HEK293 (cell line): ENCODE results near the gene WNT1.

Experiments
- CTCF ChIA-PET: fragments of 350-600 bp; formaldehyde crosslinking; extraction: SDS; loops from one replicate; lab custom pipeline; 2021; ENCODE audit warnings: antibody characterized with exemption; lab: Yijun Ruan, JAX
- POLR2A ChIA-PET: fragments of 300-600 bp; formaldehyde crosslinking; extraction: SDS; loops from one replicate; lab custom pipeline; 2020; ENCODE audit warnings: antibody characterized with exemption, inconsistent platforms; lab: Yijun Ruan, JAX
- H3K27ac ChIP-seq: fragments of 200-500 bp; sonication (Bioruptor generic); 2 replicates; pipeline ENCODE4 v1.5.1; 2014; ENCODE audit warnings: low read depth, low read length, control low read depth, inconsistent platforms; ENCODE audit errors: extremely low read depth
- H3K36me3 ChIP-seq, 2 experiments: fragments of 200-500 bp in 1 of 2; sonication (Bioruptor generic) in 1 of 2; 1 replicate in 1 of 2; 2 replicates in 1 of 2; pipeline ENCODE4 v1.5.1; 2014 to 2017; ENCODE audit warnings: inconsistent platforms in 2 of 2, low read length in 2 of 2; ENCODE audit not compliant: control insufficient read depth in 2 of 2, insufficient read depth in 1 of 2
- H3K4me1 ChIP-seq: fragments of 200-500 bp; sonication (Bioruptor generic); 2 replicates; pipeline ENCODE4 v1.5.1; 2014; ENCODE audit warnings: mild to moderate bottlenecking, low read length, inconsistent platforms; ENCODE audit not compliant: control insufficient read depth, insufficient read depth
- H3K4me3 ChIP-seq: 2 replicates; pipeline ENCODE4 v1.5.1; 2011; ENCODE audit warnings: low read depth, mild to moderate bottlenecking, control low read depth, low read length, moderate library complexity
- H3K9me3 ChIP-seq: fragments of 200-500 bp; sonication (Bioruptor generic); 2 replicates; pipeline ENCODE4 v1.5.1; 2014; ENCODE audit warnings: low read depth, low read length, inconsistent platforms; ENCODE audit not compliant: control insufficient read depth, insufficient read depth
- KLF1 ChIP-seq: fragments of 450-650 bp; formaldehyde crosslinking; IDR thresholded peaks from 2 replicates; pipeline ENCODE4 v1.5.1; 2016; ENCODE audit warnings: missing biosample characterization, missing genetic modification characterization
- KLF16 ChIP-seq: fragments of 450-650 bp; formaldehyde crosslinking; IDR thresholded peaks from 2 replicates; pipeline ENCODE4 v1.5.1; 2017; ENCODE audit warnings: missing biosample characterization, missing genetic modification characterization
- PBX3 ChIP-seq: sonication (generic); formaldehyde crosslinking; IDR thresholded peaks from 2 replicates; pipeline ENCODE4 v1.8.1; 2022; ENCODE audit warnings: mild to moderate bottlenecking, moderate library complexity, missing genetic modification reagents
- SP3 ChIP-seq: fragments of 450-650 bp; formaldehyde crosslinking; IDR thresholded peaks from 2 replicates; pipeline ENCODE4 v1.5.1; 2016; ENCODE audit warnings: missing biosample characterization, missing genetic modification characterization
- ZBTB20 ChIP-seq: fragments of 450-650 bp; formaldehyde crosslinking; IDR thresholded peaks from 2 replicates; pipeline ENCODE4 v1.5.1; 2016; ENCODE audit warnings: missing biosample characterization, missing genetic modification characterization
- ZNF140 ChIP-seq: fragments of 450-650 bp; formaldehyde crosslinking; IDR thresholded peaks from 2 replicates; pipeline ENCODE4 v1.5.1; 2016; ENCODE audit warnings: missing biosample characterization, missing genetic modification characterization
- ZNF148 ChIP-seq: fragments of 450-650 bp; formaldehyde crosslinking; IDR thresholded peaks from 2 replicates; pipeline ENCODE4 v1.5.0; 2017; ENCODE audit warnings: missing biosample characterization, missing genetic modification characterization, borderline replicate concordance
- ZNF423 ChIP-seq: fragments of 450-650 bp; formaldehyde crosslinking; IDR thresholded peaks from 2 replicates; pipeline ENCODE4 v1.5.1; 2016; ENCODE audit warnings: missing biosample characterization, missing genetic modification characterization
- ZNF518A ChIP-seq: fragments of 450-650 bp; formaldehyde crosslinking; conservative IDR thresholded peaks from 2 replicates; pipeline ENCODE4 v1.5.1; 2016; ENCODE audit warnings: low read depth, missing biosample characterization, missing genetic modification characterization
- ZNF660 ChIP-seq: fragments of 450-650 bp; IDR thresholded peaks from 2 replicates; pipeline ENCODE4 v1.5.1; 2018; ENCODE audit warnings: missing biosample characterization, mild to moderate bottlenecking, missing genetic modification characterization
- ZNF785 ChIP-seq: fragments of 450-650 bp; formaldehyde crosslinking; IDR thresholded peaks from 2 replicates; pipeline ENCODE4 v1.5.1; 2016; ENCODE audit warnings: missing biosample characterization, missing genetic modification characterization

WNT1 gene

GRCh38 chr12:48990552-48990951 is 12.4 kb downstream of the WNT1 start:
- POLR2A ChIA-PET: interaction anchor here (0.9 kb wide), 1 partner anchor 61 kb away, joined by 5 read pairs; no protein-coding TSS in a partner anchor
- CTCF ChIA-PET: interaction anchor here (0.7 to 4.5 kb wide), 6 partner anchors 8 to 137 kb away, joined by 3 to 79 read pairs (median 6); partner anchors contain the start of genes ARF3 and WNT1

More at GRCh38 chr12:48990552-48990951, 12.4 kb downstream of the WNT1 start:
- H3K4me3 ChIP-seq: no peak overlapping the region
- no peak overlapping the region for H3K27ac ChIP-seq
- H3K36me3 ChIP-seq: no peaks in the 10 kb centered on the region
- no peaks in the 10 kb centered on the region; the same call in 1 of the 2 replicates for H3K4me1 ChIP-seq
- no peaks in the 10 kb centered on the region for H3K9me3 ChIP-seq
- TF ChIP-seq ZNF518A (tag by site-specific recombination) (no peak), ZNF140 (tag by site-specific recombination) (no peak), ZNF785 (no peak), SP3 (no peak), ZBTB20 (tag by site-specific recombination) (no peak), ZNF423 (tag by site-specific recombination) (no peak), ZNF148 (tag by site-specific recombination) (no peak), KLF1 (tag by site-specific recombination) (no peak), ZNF660 (tag by site-specific recombination) (no peak), KLF16 (tag by site-specific recombination) (no peak), PBX3 (no peak)
